Neural progenitor cell (in vitro differentiated cells): ENCODE measurements around the gene SLC2A5.

Source experiments
- CTCF ChIP-seq: fragments of 200-600 bp; sonication (generic); IDR thresholded peaks from 2 replicates; pipeline ENCODE4 v1.5.1; 2017; ENCODE audit warnings: antibody characterized with exemption, mild to moderate bottlenecking
- EZH2 ChIP-seq: fragments of 200-600 bp; sonication (generic); IDR thresholded peaks from 2 replicates; pipeline ENCODE4 v1.6.1; 2017; ENCODE audit warnings: antibody characterized with exemption, mild to moderate bottlenecking, moderate library complexity
- EZH2phosphoT487 ChIP-seq: fragments of 200-600 bp; sonication (generic); IDR thresholded peaks from 2 replicates; pipeline ENCODE4 v1.6.1; 2017; ENCODE audit warnings: antibody characterized with exemption

- no peak for TF ChIP-seq CTCF
- no peak for TF ChIP-seq EZH2phosphoT487
- no peak for TF ChIP-seq EZH2
These were observed 37.7 kb upstream of the SLC2A5 start for GRCh38 chr1:9107136-9107535.
